Mesangial cell (primary cell): ENCODE measurements around the gene ELMO2. TPM values are rescaled to one million over a fixed set of nuclear protein-coding genes. Genes with fewer than 3 reads are reported as not detected.

Experiments
- total RNA-seq: library from RNA; depleted of rRNA; stranded (reverse); fragments of >200 nt; gene quantifications from 2 replicates; pipeline ENCODE4 v1.2.3, GENCODE V29; 2015

Gene ELMO2, protein sequence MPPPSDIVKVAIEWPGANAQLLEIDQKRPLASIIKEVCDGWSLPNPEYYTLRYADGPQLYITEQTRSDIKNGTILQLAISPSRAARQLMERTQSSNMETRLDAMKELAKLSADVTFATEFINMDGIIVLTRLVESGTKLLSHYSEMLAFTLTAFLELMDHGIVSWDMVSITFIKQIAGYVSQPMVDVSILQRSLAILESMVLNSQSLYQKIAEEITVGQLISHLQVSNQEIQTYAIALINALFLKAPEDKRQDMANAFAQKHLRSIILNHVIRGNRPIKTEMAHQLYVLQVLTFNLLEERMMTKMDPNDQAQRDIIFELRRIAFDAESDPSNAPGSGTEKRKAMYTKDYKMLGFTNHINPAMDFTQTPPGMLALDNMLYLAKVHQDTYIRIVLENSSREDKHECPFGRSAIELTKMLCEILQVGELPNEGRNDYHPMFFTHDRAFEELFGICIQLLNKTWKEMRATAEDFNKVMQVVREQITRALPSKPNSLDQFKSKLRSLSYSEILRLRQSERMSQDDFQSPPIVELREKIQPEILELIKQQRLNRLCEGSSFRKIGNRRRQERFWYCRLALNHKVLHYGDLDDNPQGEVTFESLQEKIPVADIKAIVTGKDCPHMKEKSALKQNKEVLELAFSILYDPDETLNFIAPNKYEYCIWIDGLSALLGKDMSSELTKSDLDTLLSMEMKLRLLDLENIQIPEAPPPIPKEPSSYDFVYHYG
- 25.9 and 35.7 TPM in 2 replicates for total RNA-seq

DNA sequence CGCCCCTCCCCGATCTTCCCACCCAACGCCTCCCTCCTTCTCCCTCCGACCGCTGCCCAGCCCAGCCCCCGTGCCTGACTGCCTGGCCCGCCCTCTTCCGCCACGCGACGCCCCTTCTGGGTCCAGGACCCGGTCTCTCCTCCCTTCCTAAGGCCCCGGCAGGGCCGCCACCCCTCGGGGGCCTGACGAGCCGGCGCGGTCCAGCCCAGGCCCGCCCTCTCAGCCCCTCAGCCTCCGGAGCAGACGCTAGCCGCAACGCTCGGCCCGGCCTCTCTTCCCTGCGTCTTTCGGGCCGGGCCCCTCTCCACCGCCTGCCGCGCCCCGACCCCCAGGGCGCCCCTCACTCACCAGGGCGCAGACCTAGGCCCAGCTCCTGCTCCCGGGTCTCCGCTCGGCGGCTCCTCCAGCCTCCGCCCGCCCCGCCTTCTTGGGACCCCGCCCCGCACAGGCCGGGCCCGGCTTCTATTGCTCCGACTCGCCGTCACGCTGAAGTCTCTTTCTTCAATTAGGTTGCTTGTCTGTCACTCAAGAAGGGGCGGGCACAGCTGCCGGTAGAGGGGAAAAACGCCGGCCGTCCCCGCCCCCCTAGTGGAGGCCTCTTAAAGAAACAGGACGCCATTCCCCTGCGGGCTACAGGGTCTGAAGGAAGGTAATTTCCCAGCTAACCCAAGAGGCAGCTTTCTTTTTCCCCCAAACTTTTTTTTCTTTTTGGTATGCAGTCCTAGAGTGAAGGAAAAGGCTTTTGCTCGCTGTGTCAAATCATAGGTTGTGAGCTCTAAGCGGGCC, at the start of gene ELMO2:
Gene ELMO2 (minus strand): TSS at position 416 of the 786 bp plus-strand sequence. CDS start 12,133 bp downstream, outside the sequence.

Other genes starting within 250 kb of the ELMO2 start
- not detected in 2 replicates for gene CDH22, start 98.1 kb downstream of the ELMO2 start, total RNA-seq
- gene ZNF334, start 106.9 kb upstream of the ELMO2 start, total RNA-seq, result 1.1 and 2.0 TPM in 2 replicates
- gene OCSTAMP, start 144.0 kb upstream of the ELMO2 start, total RNA-seq, result not detected in 2 replicates
- 2.4 and 4.1 TPM in 2 replicates for gene SLC13A3, start 244.8 kb upstream of the ELMO2 start, total RNA-seq